ENCODE measurements around the gene RASAL2. TPM values are rescaled to one million over a fixed set of nuclear protein-coding genes. Genes with fewer than 3 reads are reported as not detected.
A peak's percentile ranks its signal among the peaks of the same experiment; 100 is the strongest.

RASAL2 gene
- total and polyA plus RNA-seq, 2 of the 13 experiments (the other 11 are each of a cell fraction or from before 2014, with no cell fraction given) = 5.4 to 5.9 TPM

DNA sequence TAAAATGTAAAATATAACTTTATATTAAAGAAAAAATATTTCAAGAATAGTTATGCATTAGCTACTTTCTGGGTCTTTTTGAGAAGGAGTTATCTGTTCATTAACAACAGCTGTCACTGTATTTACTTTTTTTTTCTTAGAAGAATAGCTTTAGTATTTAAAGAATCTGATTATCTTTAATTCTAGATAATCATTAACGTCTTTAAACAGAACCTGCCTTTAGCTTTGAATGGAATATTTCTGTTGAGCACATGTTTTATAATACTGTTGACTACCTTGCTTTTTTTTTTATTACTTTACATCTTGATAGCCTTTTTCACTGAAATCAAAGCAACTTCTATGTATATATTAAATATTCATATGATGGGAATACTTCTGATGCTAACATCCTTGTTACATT lies 270.9 kb downstream of the RASAL2 start:
- Histone ChIP-seq H3K4me3 (replicated peaks in 1 of 3; ENCODE audit: insufficient read depth in 1 of 3, low read depth in 2 of 3, low read length in 3 of 3) (no peak overlapping the region; a peak in 1 of 6 replicates), H3K9me3 (ENCODE audit: low read length) (no peaks in the 10 kb centered on the region), H3K27me3 (ENCODE audit: control insufficient read depth in 1 of 2, insufficient read depth in 2 of 2, low read length in 2 of 2) (no peaks in the 10 kb centered on the region), H3K4me1 (ENCODE audit: insufficient read depth, low read length) (peaks cover 7% of the 10 kb centered on the region), H3K79me2 (ENCODE audit: insufficient read depth, low read length) (no peaks in the 10 kb centered on the region), H2AFZ (ENCODE audit: low read length) (no peak overlapping the region), H3K9ac (ENCODE audit: insufficient read depth, low read depth, low read length) (no peak overlapping the region), H3K27ac (ENCODE audit: extremely low read length, insufficient read depth, low read length) (no peak overlapping the region), H4K20me1 (ENCODE audit: insufficient read depth, low read length) (no peaks in the 10 kb centered on the region), H3K4me2 (ENCODE audit: low read depth, low read length) (no peak overlapping the region), H3K36me3 (replicated peaks in 1 of 2; ENCODE audit: control insufficient read depth in 1 of 2, insufficient read depth in 2 of 2, low read length in 2 of 2) (no peaks in the 10 kb centered on the region)
- intact Hi-C loops (cut with micrococcal nuclease; ENCODE audit: unreplicated experiment) = loop anchor here (10.0 kb wide), 1 partner anchor 90 kb away; no protein-coding TSS in a partner anchor
- ChIA-PET POLR2A (no interaction called here), CTCF (ENCODE audit: low intra/inter-chr PET ratio, low total read pairs) (no interaction called here)
- WGBS (ENCODE audit: low lambda C conversion rate) = 44% methylated on average over 1 of the region's 1 CpG
- BruUV-seq (replicated peaks) = no TSS peak
- in situ Hi-C loops (cut with HindIII; ENCODE audit: extremely low pct_ligation_motif_present, low pct_unique_long_range_greater_than_20kb) = no loop called here
- no peak for DNase-seq (ENCODE audit: low spot score)
- no peak for ATAC-seq
- no peak for TF ChIP-seq SOX13 (IDR thresholded peaks at IDR 0.05)
- peak in 1 of 2 experiments; percentile 13; a peak in 1 of 4 replicates for TF ChIP-seq SOX13 (CRISPR knock-in tag; conservative IDR thresholded peaks at IDR 0.05 in 1 of 2, IDR thresholded peaks at IDR 0.05 in 1 of 2)
- no peak for TF ChIP-seq CEBPG (CRISPR knock-in tag; IDR thresholded peaks at IDR 0.05)
- FAIRE-seq = no peak

DNA sequence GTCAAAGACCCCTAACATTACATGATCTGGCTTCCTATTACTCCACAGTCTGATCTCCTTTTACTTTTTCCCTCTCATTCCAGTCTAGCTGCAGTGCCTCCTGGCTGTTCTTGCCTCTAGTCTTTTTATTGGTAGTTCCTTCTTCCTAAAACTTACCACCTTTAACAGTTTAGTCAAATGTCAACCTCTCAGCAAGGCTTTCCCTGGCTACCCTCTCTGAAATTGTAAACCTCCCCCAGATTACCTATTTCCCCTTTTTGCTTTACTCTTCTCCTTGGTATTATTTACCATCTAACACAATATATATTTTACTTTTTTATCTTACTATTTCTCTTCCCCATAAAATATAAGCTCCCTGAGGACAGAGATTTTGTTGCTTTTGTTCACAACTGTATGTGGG lies 273.2 kb downstream of the RASAL2 start:
- BruUV-seq (replicated peaks) = no TSS peak
- ATAC-seq = no peak

More for the DNA sequence above, 273.2 kb downstream of the RASAL2 start:
- FAIRE-seq (no peak), DNase-seq (ENCODE audit: low spot score) (no peak)
- Histone ChIP-seq H3K9ac (ENCODE audit: insufficient read depth, low read depth, low read length) (no peak overlapping the region), H3K27ac (ENCODE audit: extremely low read length, insufficient read depth, low read length) (no peak overlapping the region), H3K79me2 (ENCODE audit: insufficient read depth, low read length) (no peaks in the 10 kb centered on the region), H3K36me3 (replicated peaks in 1 of 2; ENCODE audit: control insufficient read depth in 1 of 2, insufficient read depth in 2 of 2, low read length in 2 of 2) (no peaks in the 10 kb centered on the region), H3K4me1 (ENCODE audit: insufficient read depth, low read length) (peaks cover 7% of the 10 kb centered on the region), H3K27me3 (ENCODE audit: control insufficient read depth in 1 of 2, insufficient read depth in 2 of 2, low read length in 2 of 2) (no peaks in the 10 kb centered on the region), H2AFZ (ENCODE audit: low read length) (no peak overlapping the region), H3K4me3 (replicated peaks in 1 of 3; ENCODE audit: insufficient read depth in 1 of 3, low read depth in 2 of 3, low read length in 3 of 3) (no peak overlapping the region), H4K20me1 (ENCODE audit: insufficient read depth, low read length) (no peaks in the 10 kb centered on the region), H3K4me2 (ENCODE audit: low read depth, low read length) (no peak overlapping the region), H3K9me3 (ENCODE audit: low read length) (no peaks in the 10 kb centered on the region)
- ChIA-PET POLR2A (no interaction called here), CTCF (ENCODE audit: low intra/inter-chr PET ratio, low total read pairs) (no interaction called here)
- TF ChIP-seq ZNF235 (CRISPR knock-in tag; IDR thresholded peaks at IDR 0.05; ENCODE audit: borderline replicate concordance) = no peak
- TF ChIP-seq, protein P1, sequence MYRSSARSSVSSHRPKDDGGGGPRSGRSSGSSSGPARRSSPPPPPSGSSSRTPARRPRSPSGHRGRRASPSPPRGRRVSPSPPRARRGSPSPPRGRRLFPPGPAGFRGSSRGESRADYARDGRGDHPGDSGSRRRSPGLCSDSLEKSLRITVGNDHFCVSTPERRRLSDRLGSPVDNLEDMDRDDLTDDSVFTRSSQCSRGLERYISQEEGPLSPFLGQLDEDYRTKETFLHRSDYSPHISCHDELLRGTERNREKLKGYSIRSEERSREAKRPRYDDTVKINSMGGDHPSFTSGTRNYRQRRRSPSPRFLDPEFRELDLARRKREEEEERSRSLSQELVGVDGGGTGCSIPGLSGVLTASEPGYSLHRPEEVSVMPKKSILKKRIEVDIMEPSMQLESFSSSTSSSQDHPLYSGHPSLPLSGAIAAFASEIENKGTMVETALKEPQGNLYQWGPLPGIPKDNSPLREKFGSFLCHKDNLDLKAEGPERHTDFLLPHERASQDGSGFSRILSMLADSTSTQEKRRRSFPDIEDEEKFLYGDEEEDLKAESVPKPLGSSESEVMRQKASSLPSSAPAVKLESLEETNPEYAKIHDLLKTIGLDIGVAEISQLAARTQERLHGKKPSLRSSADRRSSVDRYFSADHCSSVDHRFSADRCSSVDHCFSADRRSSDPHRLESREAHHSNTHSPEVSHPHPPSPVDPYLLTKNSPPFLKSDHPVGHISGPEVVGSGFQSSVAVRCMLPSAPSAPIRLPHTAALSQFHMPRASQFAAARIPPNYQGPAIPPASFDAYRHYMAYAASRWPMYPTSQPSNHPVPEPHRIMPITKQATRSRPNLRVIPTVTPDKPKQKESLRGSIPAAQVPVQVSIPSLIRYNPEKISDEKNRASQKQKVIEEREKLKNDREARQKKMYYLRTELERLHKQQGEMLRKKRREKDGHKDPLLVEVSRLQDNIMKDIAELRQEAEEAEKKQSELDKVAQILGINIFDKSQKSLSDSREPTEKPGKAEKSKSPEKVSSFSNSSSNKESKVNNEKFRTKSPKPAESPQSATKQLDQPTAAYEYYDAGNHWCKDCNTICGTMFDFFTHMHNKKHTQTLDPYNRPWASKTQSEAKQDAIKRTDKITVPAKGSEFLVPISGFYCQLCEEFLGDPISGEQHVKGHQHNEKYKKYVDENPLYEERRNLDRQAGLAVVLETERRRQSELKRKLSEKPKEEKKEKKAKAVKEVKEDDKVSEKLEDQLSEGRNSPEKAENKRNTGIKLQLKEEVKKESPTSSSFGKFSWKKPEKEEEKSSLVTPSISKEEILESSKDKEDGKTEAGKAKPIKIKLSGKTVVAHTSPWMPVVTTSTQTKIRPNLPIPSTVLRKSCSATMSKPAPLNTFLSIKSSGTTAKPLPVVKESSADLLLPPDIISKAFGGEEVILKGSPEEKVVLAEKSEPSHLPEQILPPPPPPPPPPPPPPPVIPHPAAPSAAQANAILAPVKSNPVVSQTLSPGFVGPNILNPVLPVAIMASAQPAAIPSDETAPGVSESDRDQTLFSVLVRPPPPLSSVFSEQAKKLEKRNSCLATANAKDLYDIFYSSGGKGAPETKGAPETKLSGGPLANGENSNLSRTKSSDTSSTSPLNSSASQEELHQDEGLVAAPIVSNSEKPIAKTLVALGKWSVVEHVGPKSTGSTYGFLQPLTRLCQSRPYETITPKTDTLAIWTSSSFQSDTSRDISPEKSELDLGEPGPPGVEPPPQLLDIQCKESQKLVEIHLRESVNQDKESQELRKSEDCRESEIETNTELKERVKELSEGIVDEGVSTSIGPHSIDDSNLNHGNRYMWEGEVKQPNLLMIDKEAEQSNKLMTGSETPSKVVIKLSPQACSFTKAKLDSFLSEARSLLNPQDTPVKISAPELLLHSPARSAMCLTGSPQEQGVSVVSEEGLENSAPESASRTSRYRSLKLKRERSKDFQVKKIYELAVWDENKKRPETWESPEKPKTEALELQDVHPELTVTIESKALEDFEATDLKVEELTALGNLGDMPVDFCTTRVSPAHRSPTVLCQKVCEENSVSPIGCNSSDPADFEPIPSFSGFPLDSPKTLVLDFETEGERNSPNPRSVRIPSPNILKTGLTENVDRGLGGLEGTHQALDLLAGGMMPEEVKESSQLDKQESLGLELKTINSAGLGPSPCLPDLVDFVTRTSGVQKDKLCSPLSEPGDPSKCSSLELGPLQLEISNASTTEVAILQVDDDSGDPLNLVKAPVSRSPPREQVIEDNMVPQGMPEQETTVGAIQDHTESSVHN (CRISPR knock-in tag; IDR thresholded peaks at IDR 0.05) = no peak
- TF ChIP-seq MBNL3 (CRISPR knock-in tag; conservative IDR thresholded peaks at IDR 0.05) = no peak
- TF ChIP-seq NR2F6 (IDR thresholded peaks at IDR 0.05) = no peak
- TF ChIP-seq NR2F6 (CRISPR knock-in tag; IDR thresholded peaks at IDR 0.05) = no peak
- TF ChIP-seq ZFP90 (CRISPR knock-in tag; IDR thresholded peaks at IDR 0.05; ENCODE audit: borderline replicate concordance) = no peak
- TF ChIP-seq ARNT (IDR thresholded peaks at IDR 0.05) = no peak
- TF ChIP-seq SUZ12 (IDR thresholded peaks at IDR 0.05; ENCODE audit: low read depth, low read length) = no peak
- intact Hi-C loops (cut with micrococcal nuclease; ENCODE audit: unreplicated experiment) = loop anchor here (10.0 kb wide), 1 partner anchor 88 kb away; no protein-coding TSS in a partner anchor
- in situ Hi-C loops (cut with HindIII; ENCODE audit: extremely low pct_ligation_motif_present, low pct_unique_long_range_greater_than_20kb) = no loop called here

Data from HepG2 (cell line).